GM12892 (cell line): ENCODE data around the gene KRTAP10-8.
"Not testable (repeated sequence)": the region's sequence is repeated elsewhere in the genome, so short reads cannot be mapped to it uniquely, and the experiment has no call there.

Experiments used
- DNase-seq: peaks from one replicate; pipeline ENCODE4 v3.0.0; 2011; ENCODE audit not compliant: insufficient read length
- FAIRE-seq: peaks from 2 replicates; lab custom pipeline; 2011; peaks lifted over from hg19 to GRCh38; lab: Jason Lieb, UNC
- POLR2A ChIP-seq: IDR thresholded peaks from 2 replicates; pipeline ENCODE4 v1.6.1; 2011; ENCODE audit warnings: low read depth, low read length, control low read depth
- POLR2AphosphoS5 ChIP-seq: IDR thresholded peaks from 2 replicates; pipeline ENCODE4 v1.6.1; 2011; ENCODE audit warnings: low read depth, low read length, control low read depth
- TAF1 ChIP-seq: IDR thresholded peaks from 2 replicates; pipeline ENCODE4 v1.6.1; 2011; ENCODE audit warnings: low read depth, mild to moderate bottlenecking, control low read depth, low read length, borderline replicate concordance

Gene KRTAP10-8

GRCh38 chr21:44582055-44582454 is 29.8 kb upstream of the KRTAP10-8 start:
- DNase-seq: no peak
- no peak for TF ChIP-seq POLR2A
- no peak for TF ChIP-seq POLR2AphosphoS5
- no peak for TF ChIP-seq TAF1
- FAIRE-seq: no peak

GRCh38 chr21:44583089-44583799 is 28.6 kb upstream of the KRTAP10-8 start:
- TF ChIP-seq POLR2A (no peak), TAF1 (no peak), POLR2AphosphoS5 (no peak)
- DNase-seq (no peak), FAIRE-seq (no peak)

GRCh38 chr21:44583800-44584147 is 28.1 kb upstream of the KRTAP10-8 start:
- DNase-seq (no peak), FAIRE-seq (no peak)
- TF ChIP-seq POLR2A (no peak), TAF1 (no peak), POLR2AphosphoS5 (no peak)

GRCh38 chr21:44585892-44586291 is 26.0 kb upstream of the KRTAP10-8 start:
- no peak for TF ChIP-seq TAF1
- no peak for TF ChIP-seq POLR2A
- no peak for TF ChIP-seq POLR2AphosphoS5
- DNase-seq (no peak), FAIRE-seq (no peak)

GRCh38 chr21:44589094-44589493 is 22.8 kb upstream of the KRTAP10-8 start:
- no peak for FAIRE-seq
- TF ChIP-seq TAF1 (no peak), POLR2A (no peak), POLR2AphosphoS5 (no peak)
- no peak for DNase-seq

GRCh38 chr21:44589586-44590305 is 22.1 kb upstream of the KRTAP10-8 start:
- DNase-seq (no peak), FAIRE-seq (no peak)
- TF ChIP-seq POLR2AphosphoS5 (no peak), TAF1 (no peak)

- no peak for FAIRE-seq
- TF ChIP-seq POLR2AphosphoS5 (no peak), TAF1 (no peak), POLR2A (no peak)
- DNase-seq: no peak
Measured at GRCh38 chr21:44590311-44590721, 21.6 kb upstream of the KRTAP10-8 start.

- FAIRE-seq: not testable (repeated sequence)
Measured at GRCh38 chr21:44590897-44591800, 20.7 kb upstream of the KRTAP10-8 start.

GRCh38 chr21:44591801-44592130 is 20.1 kb upstream of the KRTAP10-8 start:
- not testable (repeated sequence) for FAIRE-seq, DNase-seq

More at GRCh38 chr21:44590897-44591800, 20.7 kb upstream of the KRTAP10-8 start:
- not testable (repeated sequence) for DNase-seq

- DNase-seq: no peak
- TF ChIP-seq POLR2A: no peak
- no peak for TF ChIP-seq TAF1
- no peak for TF ChIP-seq POLR2AphosphoS5
- FAIRE-seq: no peak
Measured at GRCh38 chr21:44592446-44593311, 19.2 kb upstream of the KRTAP10-8 start, which contains the start of gene KRTAP10-6. KRTAP10-6 (minus strand) TSS chr21:44592505; CDS start chr21:44592484, 21 bp downstream.

GRCh38 chr21:44593598-44594405 is 18.1 kb upstream of the KRTAP10-8 start:
- TF ChIP-seq POLR2A (no peak), POLR2AphosphoS5 (no peak), TAF1 (no peak)
- FAIRE-seq: no peak
- DNase-seq: no peak
